ENCODE data around the gene ZBTB7C.
A peak's percentile ranks its signal among the peaks of the same experiment; 100 is the strongest.

Gene ZBTB7C

DNA sequence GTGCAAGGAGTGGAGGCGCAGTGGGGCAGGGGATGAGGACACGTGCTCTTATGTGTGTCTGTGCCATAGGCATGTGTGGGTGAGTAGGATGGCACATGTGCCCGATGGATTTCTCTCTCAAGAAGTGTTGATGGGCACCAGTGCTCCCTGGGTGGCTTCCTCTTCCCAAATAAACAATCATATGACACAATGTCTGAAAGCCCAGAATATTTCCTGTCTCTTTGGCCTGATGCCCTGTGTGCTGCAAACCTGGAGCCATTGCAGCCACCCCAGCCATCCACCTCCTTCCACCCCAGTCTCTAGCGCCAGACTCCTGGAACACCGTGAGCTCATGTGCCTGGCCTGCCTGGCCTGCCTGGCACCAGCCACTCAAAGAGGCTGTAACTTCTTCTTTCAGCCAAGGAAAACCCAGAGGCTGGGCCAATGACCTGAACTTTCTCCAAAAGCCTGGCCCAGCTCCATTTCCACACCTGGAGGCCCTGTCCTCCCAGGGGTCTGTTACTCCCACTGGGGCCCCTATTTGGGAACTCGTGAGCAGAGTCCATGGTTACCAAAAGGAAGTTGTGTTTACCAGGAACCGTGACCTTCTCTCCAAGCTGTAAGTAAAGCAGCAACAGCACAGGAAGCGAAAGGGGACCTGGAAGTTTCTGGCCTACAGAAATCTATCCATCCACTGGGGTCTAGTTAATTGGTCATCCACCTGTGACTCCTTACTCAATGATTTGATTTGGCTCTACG, 9.5 kb upstream of the ZBTB7C start:
- in situ Hi-C loops (cut with MboI; ENCODE audit: low sequenced_read_pairs, unreplicated experiment), result no loop called here
- DNase-seq (ENCODE audit: low spot score), result no peak
- TF ChIP-seq, protein P1, sequence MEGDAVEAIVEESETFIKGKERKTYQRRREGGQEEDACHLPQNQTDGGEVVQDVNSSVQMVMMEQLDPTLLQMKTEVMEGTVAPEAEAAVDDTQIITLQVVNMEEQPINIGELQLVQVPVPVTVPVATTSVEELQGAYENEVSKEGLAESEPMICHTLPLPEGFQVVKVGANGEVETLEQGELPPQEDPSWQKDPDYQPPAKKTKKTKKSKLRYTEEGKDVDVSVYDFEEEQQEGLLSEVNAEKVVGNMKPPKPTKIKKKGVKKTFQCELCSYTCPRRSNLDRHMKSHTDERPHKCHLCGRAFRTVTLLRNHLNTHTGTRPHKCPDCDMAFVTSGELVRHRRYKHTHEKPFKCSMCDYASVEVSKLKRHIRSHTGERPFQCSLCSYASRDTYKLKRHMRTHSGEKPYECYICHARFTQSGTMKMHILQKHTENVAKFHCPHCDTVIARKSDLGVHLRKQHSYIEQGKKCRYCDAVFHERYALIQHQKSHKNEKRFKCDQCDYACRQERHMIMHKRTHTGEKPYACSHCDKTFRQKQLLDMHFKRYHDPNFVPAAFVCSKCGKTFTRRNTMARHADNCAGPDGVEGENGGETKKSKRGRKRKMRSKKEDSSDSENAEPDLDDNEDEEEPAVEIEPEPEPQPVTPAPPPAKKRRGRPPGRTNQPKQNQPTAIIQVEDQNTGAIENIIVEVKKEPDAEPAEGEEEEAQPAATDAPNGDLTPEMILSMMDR (IDR thresholded peaks at IDR 0.05; ENCODE audit: borderline replicate concordance, control extremely low read depth, extremely low read depth, insufficient read depth, missing control alignments), result no peak

DNA sequence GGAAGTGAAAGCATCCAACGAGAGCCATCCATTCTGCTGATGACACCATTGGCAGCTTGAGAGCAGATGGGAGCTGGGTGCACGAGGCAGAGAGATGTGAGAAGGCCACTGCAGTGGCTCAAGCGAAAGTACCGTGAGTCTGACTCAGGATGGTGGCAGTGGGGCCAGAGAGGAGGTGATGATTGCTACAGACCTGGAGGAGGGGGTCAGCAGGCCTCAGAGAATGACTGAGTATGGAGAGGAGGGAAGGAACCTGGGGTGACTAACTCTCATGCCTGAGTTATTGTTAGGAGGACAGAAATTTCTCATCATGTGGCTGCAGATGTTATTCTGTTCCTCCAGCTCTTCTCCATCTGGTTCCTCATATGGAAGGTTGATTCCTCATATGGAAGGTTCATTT, 8.8 kb upstream of the ZBTB7C start:
- in situ Hi-C loops (cut with MboI; ENCODE audit: low sequenced_read_pairs, unreplicated experiment), result no loop called here
- no peak for DNase-seq (ENCODE audit: low spot score)
- TF ChIP-seq, protein P1 (IDR thresholded peaks at IDR 0.05; ENCODE audit: borderline replicate concordance, control extremely low read depth, extremely low read depth, insufficient read depth, missing control alignments), result peak; percentile 1

DNA sequence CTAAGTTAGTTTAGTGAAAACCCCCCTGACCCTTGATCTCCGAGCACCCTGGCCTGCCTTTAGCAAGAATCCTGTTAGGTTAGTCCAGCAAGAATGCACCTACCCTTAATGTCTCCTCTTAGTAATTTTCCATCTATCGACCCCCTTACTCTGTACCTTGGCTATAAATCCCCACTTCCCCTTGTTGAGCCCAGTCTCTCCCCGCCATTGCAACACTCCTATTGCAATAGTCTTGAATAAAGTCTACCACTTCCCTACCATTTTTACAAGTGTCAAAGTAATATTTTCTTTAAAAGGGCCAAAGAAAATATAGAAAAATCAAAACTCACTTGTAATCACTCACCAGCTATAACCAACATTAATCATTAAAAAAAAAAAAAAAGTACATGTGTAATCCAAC, 4.2 kb upstream of the ZBTB7C start:
- in situ Hi-C loops (cut with MboI; ENCODE audit: low sequenced_read_pairs, unreplicated experiment), result no loop called here
- TF ChIP-seq, protein P1 (IDR thresholded peaks at IDR 0.05; ENCODE audit: borderline replicate concordance, control extremely low read depth, extremely low read depth, insufficient read depth, missing control alignments), result no peak
- DNase-seq (ENCODE audit: low spot score), result no peak

DNA sequence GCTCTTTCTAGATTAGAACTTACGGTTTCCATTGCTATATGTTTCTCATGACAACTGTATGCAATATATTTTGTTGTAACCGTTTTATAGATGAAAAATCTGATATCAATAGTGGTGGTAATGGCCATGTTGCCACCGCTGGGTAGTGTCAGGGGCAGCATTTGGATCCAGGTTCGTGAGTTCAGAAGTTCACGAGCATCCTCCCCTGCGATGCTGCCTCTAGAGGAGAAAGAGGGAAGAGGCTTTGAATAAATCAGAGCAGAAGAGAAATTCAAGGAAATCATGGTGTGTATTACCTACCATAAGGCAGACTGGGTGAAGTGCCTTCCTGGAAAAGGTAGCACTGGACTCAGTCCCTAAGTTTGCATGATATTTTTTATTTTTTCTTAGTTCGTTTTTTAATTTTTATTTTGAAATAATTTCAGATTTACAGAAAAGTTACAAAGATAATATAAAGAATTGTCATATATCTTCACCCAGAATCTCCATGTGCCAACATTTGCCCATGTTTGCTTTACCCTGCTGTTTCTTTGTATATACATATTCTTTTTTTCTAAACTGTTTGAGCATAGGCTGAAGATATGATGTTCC, 3.3 kb upstream of the ZBTB7C start:
- TF ChIP-seq, protein P1 (IDR thresholded peaks at IDR 0.05; ENCODE audit: borderline replicate concordance, control extremely low read depth, extremely low read depth, insufficient read depth, missing control alignments), result peak; percentile 55
- in situ Hi-C loops (cut with MboI; ENCODE audit: low sequenced_read_pairs, unreplicated experiment), result no loop called here
- peak; percentile 45 for DNase-seq (ENCODE audit: low spot score)

DNA sequence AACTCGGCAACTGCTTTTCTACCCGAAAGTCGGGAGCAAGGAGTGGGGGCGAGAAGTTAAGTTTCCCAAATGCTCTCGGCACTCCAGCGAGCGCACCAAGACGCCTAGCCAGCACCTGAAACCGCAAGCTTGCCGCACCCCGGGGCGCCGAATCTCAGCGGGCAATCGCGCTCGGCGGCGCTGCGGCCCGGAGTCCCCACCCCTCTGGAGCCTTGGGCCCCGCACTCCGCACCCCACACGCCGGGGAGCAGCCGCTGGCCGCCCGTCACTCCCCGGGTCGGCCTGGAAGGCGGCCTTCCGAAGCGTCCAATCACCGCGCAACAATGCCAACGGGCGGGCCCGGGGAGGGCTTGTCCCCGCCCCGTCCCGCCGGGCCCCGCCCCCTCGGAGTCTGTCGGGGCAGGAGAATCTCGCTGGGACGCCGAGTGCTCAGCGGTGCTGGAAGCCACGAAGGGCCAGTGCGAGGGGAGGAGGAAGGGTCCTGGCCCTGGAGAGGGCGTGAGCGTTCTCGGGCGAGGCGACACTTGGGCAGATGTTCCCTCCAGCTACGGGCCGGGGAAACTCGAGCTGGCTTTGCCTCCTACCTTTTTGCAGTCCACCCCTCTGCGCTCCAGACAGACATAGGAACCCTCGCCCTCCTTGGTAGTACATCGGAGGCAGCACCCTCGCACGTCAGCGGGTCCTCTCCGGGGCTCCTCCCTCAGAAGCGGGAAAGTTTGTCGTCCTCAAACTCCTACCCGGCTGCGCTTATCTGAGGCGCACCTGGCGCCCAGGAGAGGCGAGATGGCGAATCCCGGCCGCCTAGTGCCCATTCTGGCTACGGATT, 1.1 kb upstream of the ZBTB7C start:
- DNase-seq (ENCODE audit: low spot score), result peak; percentile 92
- TF ChIP-seq, protein P1 (IDR thresholded peaks at IDR 0.05; ENCODE audit: borderline replicate concordance, control extremely low read depth, extremely low read depth, insufficient read depth, missing control alignments), result no peak
- in situ Hi-C loops (cut with MboI; ENCODE audit: low sequenced_read_pairs, unreplicated experiment), result no loop called here

DNA sequence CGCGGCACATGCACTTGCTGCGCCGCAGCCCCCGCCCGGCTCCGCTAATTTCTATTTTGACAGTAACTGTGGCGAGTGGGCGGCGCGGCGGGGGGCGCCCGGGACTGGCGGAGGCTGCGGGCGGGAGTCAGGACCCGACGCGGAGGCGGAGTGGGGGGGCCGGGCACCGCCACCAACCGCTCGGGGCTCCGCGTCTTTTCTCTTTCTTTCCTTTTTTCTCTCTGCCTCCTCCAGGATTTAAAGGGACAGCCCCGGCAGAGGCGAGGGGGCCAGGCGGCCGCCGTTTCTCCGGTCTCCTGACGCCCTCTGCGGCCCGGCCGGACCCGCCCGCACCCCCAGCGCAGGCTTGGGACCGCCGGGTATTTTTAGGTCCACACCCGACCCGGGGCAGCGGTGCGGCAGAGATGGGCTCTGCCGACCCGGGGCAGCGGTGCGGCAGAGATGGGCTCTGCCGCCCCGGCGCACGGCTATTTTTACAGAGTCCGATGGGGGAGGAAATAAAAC, 460 bp upstream of the ZBTB7C start:
- peak; percentile 45 for DNase-seq (ENCODE audit: low spot score)
- in situ Hi-C loops (cut with MboI; ENCODE audit: low sequenced_read_pairs, unreplicated experiment), result no loop called here
- TF ChIP-seq, protein P1 (IDR thresholded peaks at IDR 0.05; ENCODE audit: borderline replicate concordance, control extremely low read depth, extremely low read depth, insufficient read depth, missing control alignments), result no peak
